Measurements from ENCODE around the gene GRAMD4. TPM values are rescaled to one million over a fixed set of nuclear protein-coding genes. Genes with fewer than 3 reads are reported as not detected.

Gene GRAMD4
- total RNA-seq, 1 experiment from 2014 or later: 38.2 TPM

GRCh38 chr22:46626356-46626755 is 6.2 kb downstream of the GRAMD4 start:
- Histone ChIP-seq H4K20me1 (ENCODE audit: insufficient read depth) (peaks cover 11% of the 10 kb centered on the region), H3K36me3 (ENCODE audit: low read depth) (no peaks in the 10 kb centered on the region), H3K9me3 (ENCODE audit: insufficient read depth, low read depth) (no peaks in the 10 kb centered on the region), H3K27ac (no peak overlapping the region), H3K4me3 (no peak overlapping the region), H3K79me2 (ENCODE audit: low read depth) (no peaks in the 10 kb centered on the region), H3K9me2 (ENCODE audit: insufficient read depth) (no peaks in the 10 kb centered on the region), H3K27me3 (ENCODE audit: insufficient read depth, low read depth) (no peaks in the 10 kb centered on the region), H3F3A (ENCODE audit: insufficient read depth, low read depth) (peaks cover 9% of the 10 kb centered on the region; the same call in 1 of the 2 replicates), H3K4me1 (replicated peaks; ENCODE audit: insufficient read depth) (no peaks in the 10 kb centered on the region), H3K4me2 (no peak overlapping the region), H2AFZ (no peak overlapping the region)
- intact Hi-C loops (cut with micrococcal nuclease; ENCODE audit: unreplicated experiment): no loop called here
- no peak for TF ChIP-seq CTCF (conservative IDR thresholded peaks at IDR 0.05)
- TF ChIP-seq EZH2 (IDR thresholded peaks at IDR 0.05; ENCODE audit: low read depth): no peak
- ChIA-PET POLR2A (ENCODE audit: unreplicated experiment) (no interaction called here), CTCF (no interaction called here)
- DNase-seq: no peak
- no TSS peak for BruUV-seq (replicated peaks)

DNA sequence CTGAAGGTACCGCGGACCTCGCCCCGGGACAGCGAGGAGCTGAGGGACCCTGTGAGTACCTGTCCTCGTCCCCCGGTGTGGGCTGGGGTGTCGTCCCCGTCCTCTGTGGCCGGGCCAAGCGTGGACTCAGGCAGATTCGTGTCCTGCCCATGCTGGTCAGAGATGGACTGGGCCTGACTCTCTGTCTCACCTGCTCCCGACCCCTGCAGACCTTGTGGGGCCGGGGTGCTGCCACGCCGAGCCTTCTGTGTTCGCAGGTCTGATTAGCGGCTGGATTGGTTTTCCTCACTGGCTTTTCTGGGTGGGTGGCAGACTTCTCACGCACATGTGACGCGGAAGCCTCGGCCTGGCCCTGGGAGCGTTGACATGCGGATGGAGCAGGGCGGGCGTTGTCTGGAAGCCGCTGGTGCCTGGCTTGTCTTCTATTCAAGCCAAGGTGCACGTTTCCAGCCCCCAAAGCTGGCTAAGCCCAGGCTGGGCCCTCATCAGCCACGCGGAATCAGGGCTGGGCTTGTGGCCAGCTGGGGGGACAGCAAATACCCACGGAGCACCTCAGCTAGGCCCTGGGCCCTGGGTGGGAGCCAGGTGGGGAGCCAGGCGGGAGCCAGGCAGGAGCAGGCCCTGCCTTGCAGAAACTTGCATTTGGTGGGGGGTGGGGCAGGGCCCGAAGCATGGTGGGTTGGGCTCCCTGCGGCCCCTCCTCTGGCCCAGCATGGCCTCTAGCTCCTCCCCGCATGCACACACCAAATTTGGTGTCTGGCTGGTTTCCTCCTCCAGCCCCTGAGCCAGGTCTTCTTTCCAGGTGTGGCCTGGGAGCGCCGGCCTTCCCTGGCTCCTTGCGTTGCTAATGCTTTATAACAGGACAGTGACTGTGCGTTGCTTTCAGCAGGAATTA is 7.0 kb downstream of the GRAMD4 start:
- Histone ChIP-seq H3K79me2 (ENCODE audit: low read depth) (no peaks in the 10 kb centered on the region), H3K4me2 (no peak overlapping the region), H2AFZ (no peak overlapping the region), H3F3A (ENCODE audit: insufficient read depth, low read depth) (peaks cover 7% of the 10 kb centered on the region; the same call in 1 of the 2 replicates), H3K27me3 (ENCODE audit: insufficient read depth, low read depth) (no peaks in the 10 kb centered on the region), H4K20me1 (ENCODE audit: insufficient read depth) (peaks cover 7% of the 10 kb centered on the region), H3K36me3 (ENCODE audit: low read depth) (no peaks in the 10 kb centered on the region), H3K4me3 (no peak overlapping the region), H3K27ac (no peak overlapping the region), H3K9me3 (ENCODE audit: insufficient read depth, low read depth) (no peaks in the 10 kb centered on the region), H3K4me1 (replicated peaks; ENCODE audit: insufficient read depth) (no peaks in the 10 kb centered on the region), H3K9me2 (ENCODE audit: insufficient read depth) (no peaks in the 10 kb centered on the region)
- no peak for TF ChIP-seq CTCF (conservative IDR thresholded peaks at IDR 0.05)
- no peak for TF ChIP-seq EZH2 (IDR thresholded peaks at IDR 0.05; ENCODE audit: low read depth)
- CTCF ChIA-PET: no interaction called here
- intact Hi-C loops (cut with micrococcal nuclease; ENCODE audit: unreplicated experiment): no loop called here
- DNase-seq: no peak
- no TSS peak for BruUV-seq (replicated peaks)
- POLR2A ChIA-PET (ENCODE audit: unreplicated experiment): no interaction called here

DNA sequence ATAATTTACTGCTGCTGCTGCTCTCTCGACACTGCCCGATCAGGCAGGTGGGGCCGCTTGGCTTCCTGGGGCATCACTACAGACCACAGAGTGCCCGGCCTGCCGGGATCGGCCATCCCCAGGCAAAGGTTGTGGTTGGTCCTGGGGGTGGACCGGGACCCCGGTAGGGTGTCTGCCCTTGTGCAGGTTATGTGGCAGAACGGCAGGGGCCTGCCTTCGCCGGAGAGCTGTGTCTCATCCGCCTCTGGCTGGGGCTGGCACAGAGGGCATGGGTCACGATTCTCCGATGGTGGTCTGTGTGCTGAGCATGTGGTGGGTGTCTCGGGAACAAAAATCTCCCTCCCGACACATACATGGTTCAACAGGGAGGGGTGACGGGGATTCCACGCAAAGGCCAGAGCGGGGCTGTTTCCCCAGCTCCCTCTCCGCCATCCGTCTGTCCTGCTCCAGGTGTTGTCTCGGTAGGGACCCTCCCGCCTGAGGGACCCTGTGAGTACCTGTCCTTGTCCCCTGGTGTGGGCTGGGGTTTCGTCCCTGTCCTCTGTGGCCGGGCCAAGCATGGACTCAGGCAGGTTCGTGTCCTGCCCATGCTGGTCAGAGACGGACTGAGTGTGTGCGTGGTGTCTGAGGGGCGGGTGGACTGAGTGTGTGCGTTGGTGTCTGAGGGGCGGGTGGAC is 7.8 kb downstream of the GRAMD4 start:
- H2AFZ ChIP-seq: no peak overlapping the region
- H3K9me3 ChIP-seq (ENCODE audit: insufficient read depth, low read depth): no peaks in the 10 kb centered on the region
- no peak overlapping the region for H3K27ac ChIP-seq
- H3F3A ChIP-seq (ENCODE audit: insufficient read depth, low read depth): peaks cover 4% of the 10 kb centered on the region; the same call in 1 of the 2 replicates
- H3K27me3 ChIP-seq (ENCODE audit: insufficient read depth, low read depth): no peaks in the 10 kb centered on the region
- H3K79me2 ChIP-seq (ENCODE audit: low read depth): no peaks in the 10 kb centered on the region
- no peaks in the 10 kb centered on the region for H3K4me1 ChIP-seq (replicated peaks; ENCODE audit: insufficient read depth)
- DNase-seq: no peak
- no peak overlapping the region for H3K4me3 ChIP-seq
- CTCF ChIA-PET: no interaction called here
- H3K4me2 ChIP-seq: no peak overlapping the region
- H3K9me2 ChIP-seq (ENCODE audit: insufficient read depth): no peaks in the 10 kb centered on the region
- TF ChIP-seq EZH2 (IDR thresholded peaks at IDR 0.05; ENCODE audit: low read depth) (no peak), CTCF (conservative IDR thresholded peaks at IDR 0.05) (no peak)
- intact Hi-C loops (cut with micrococcal nuclease; ENCODE audit: unreplicated experiment): no loop called here
- no peaks in the 10 kb centered on the region for H3K36me3 ChIP-seq (ENCODE audit: low read depth)
- peaks cover 6% of the 10 kb centered on the region for H4K20me1 ChIP-seq (ENCODE audit: insufficient read depth)
- BruUV-seq (replicated peaks): no TSS peak
- POLR2A ChIA-PET (ENCODE audit: unreplicated experiment): no interaction called here
